Neural crest cell (in vitro differentiated cells): ENCODE results near the gene KCTD10. TPM values are rescaled to one million over a fixed set of nuclear protein-coding genes. Genes with fewer than 3 reads are reported as not detected.
A peak's percentile ranks its signal among the peaks of the same experiment; 100 is the strongest.

ENCODE experiments used
- DNase-seq: peaks from one replicate; pipeline ENCODE4 v3.0.0; 2021; ENCODE audit warnings: low read depth, mixed read lengths, low spot score
- H3K27ac Mint-ChIP-seq: one replicate; pipeline ENCODE4 v1.8.0; 2021; ENCODE audit warnings: mild to moderate bottlenecking, mixed read lengths; ENCODE audit not compliant: unreplicated experiment
- H3K27me3 Mint-ChIP-seq: 2 replicates; pipeline ENCODE4 v1.8.0; 2021; ENCODE audit warnings: low read depth, mild to moderate bottlenecking, mixed read lengths
- H3K36me3 Mint-ChIP-seq: 2 replicates; pipeline ENCODE4 v1.8.0; 2021; ENCODE audit warnings: low read depth, mild to moderate bottlenecking, mixed read lengths
- H3K4me1 Mint-ChIP-seq: 2 replicates; pipeline ENCODE4 v1.8.0; 2021; ENCODE audit warnings: mixed read lengths
- H3K4me3 Mint-ChIP-seq: one replicate; pipeline ENCODE4 v1.8.0; 2021; ENCODE audit warnings: mild to moderate bottlenecking, mixed read lengths
- H3K9me3 Mint-ChIP-seq: 2 replicates; pipeline ENCODE4 v1.8.0; 2021; ENCODE audit warnings: mixed read lengths
- CTCF ChIP-seq: fragments of 200-600 bp; sonication (generic); conservative IDR thresholded peaks from 2 replicates; pipeline ENCODE4 v1.5.0; 2021; ENCODE audit warnings: antibody characterized with exemption, mild to moderate bottlenecking
- total RNA-seq: library from RNA; stranded (reverse); gene quantifications from 2 replicates; pipeline ENCODE4 v1.2.1, GENCODE V29; 2021

KCTD10 gene
- total RNA-seq, 1 donor from 2014 or later = 66.4 TPM

- Mint-ChIP-seq H3K27ac (no peak overlapping the region), H3K36me3 (peaks cover 2% of the 10 kb centered on the region), H3K27me3 (no peaks in the 10 kb centered on the region)
Observed at GRCh38 chr12:109485201-109485600, 8.1 kb upstream of the KCTD10 start.

GRCh38 chr12:109483346-109483745 is 6.2 kb upstream of the KCTD10 start:
- Mint-ChIP-seq H3K27ac (no peak overlapping the region), H3K27me3 (no peaks in the 10 kb centered on the region), H3K36me3 (no peaks in the 10 kb centered on the region), H3K9me3 (no peaks in the 10 kb centered on the region), H3K4me1 (peaks cover 8% of the 10 kb centered on the region), H3K4me3 (no peak overlapping the region)
- DNase-seq = no peak
- no peak for TF ChIP-seq CTCF

More at GRCh38 chr12:109485201-109485600, 8.1 kb upstream of the KCTD10 start:
- no peak overlapping the region for H3K4me3 Mint-ChIP-seq
- no peaks in the 10 kb centered on the region for H3K9me3 Mint-ChIP-seq
- H3K4me1 Mint-ChIP-seq = no peaks in the 10 kb centered on the region
- TF ChIP-seq CTCF = no peak
- DNase-seq = no peak

DNA sequence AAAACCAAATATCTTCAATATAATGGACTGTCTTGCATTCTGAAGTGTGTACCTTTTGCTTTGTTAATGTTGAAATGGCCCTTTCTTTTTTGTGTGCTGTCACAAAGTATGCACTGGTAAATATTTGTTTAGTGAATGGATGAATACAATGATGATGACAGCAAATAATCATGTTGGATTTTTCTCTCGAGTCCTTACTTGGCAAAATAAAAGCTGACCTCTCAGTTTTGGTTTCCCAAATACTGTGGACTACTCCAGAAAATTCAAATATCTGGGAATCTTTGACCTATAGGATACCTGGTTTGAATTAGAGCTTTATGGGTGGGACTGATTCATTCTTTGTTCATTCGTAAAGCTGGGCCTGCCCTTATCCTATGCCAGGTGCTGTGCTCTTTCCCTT is 5.8 kb upstream of the KCTD10 start:
- Mint-ChIP-seq H3K4me3 (no peak overlapping the region), H3K27ac (no peak overlapping the region), H3K4me1 (peaks cover 13% of the 10 kb centered on the region), H3K36me3 (no peaks in the 10 kb centered on the region), H3K27me3 (no peaks in the 10 kb centered on the region), H3K9me3 (no peaks in the 10 kb centered on the region)
- TF ChIP-seq CTCF = no peak
- no peak for DNase-seq

GRCh38 chr12:109482491-109482890 is 5.4 kb upstream of the KCTD10 start:
- Mint-ChIP-seq H3K9me3 (no peaks in the 10 kb centered on the region), H3K4me3 (no peak overlapping the region), H3K36me3 (no peaks in the 10 kb centered on the region), H3K4me1 (peaks cover 13% of the 10 kb centered on the region), H3K27ac (no peak overlapping the region), H3K27me3 (no peaks in the 10 kb centered on the region)
- no peak for DNase-seq
- TF ChIP-seq CTCF = no peak

GRCh38 chr12:109481863-109482262 is 4.8 kb upstream of the KCTD10 start:
- no peak for TF ChIP-seq CTCF
- DNase-seq = no peak
- no peaks in the 10 kb centered on the region for H3K36me3 Mint-ChIP-seq
- H3K27me3 Mint-ChIP-seq = no peaks in the 10 kb centered on the region
- no peak overlapping the region for H3K4me3 Mint-ChIP-seq
- peaks cover 19% of the 10 kb centered on the region for H3K4me1 Mint-ChIP-seq
- H3K27ac Mint-ChIP-seq = no peak overlapping the region
- no peaks in the 10 kb centered on the region for H3K9me3 Mint-ChIP-seq

GRCh38 chr12:109480356-109480755 is 3.3 kb upstream of the KCTD10 start:
- Mint-ChIP-seq H3K27ac (no peak overlapping the region), H3K9me3 (no peaks in the 10 kb centered on the region), H3K4me1 (peaks cover 34% of the 10 kb centered on the region), H3K27me3 (no peaks in the 10 kb centered on the region), H3K4me3 (peak overlapping the region; percentile 54), H3K36me3 (no peaks in the 10 kb centered on the region)
- no peak for DNase-seq
- no peak for TF ChIP-seq CTCF
